NCI-H2196 treated with DMSO at 0.1 percent for 48 hours (cell line): Measurements from ENCODE around the gene SLCO3A1.

Experiments
- DNase-seq: peaks from one replicate; lab custom pipeline; 2025; ENCODE audit not compliant: unreplicated experiment; lab: John Stamatoyannopoulos, UW

The SLCO3A1 gene

DNA sequence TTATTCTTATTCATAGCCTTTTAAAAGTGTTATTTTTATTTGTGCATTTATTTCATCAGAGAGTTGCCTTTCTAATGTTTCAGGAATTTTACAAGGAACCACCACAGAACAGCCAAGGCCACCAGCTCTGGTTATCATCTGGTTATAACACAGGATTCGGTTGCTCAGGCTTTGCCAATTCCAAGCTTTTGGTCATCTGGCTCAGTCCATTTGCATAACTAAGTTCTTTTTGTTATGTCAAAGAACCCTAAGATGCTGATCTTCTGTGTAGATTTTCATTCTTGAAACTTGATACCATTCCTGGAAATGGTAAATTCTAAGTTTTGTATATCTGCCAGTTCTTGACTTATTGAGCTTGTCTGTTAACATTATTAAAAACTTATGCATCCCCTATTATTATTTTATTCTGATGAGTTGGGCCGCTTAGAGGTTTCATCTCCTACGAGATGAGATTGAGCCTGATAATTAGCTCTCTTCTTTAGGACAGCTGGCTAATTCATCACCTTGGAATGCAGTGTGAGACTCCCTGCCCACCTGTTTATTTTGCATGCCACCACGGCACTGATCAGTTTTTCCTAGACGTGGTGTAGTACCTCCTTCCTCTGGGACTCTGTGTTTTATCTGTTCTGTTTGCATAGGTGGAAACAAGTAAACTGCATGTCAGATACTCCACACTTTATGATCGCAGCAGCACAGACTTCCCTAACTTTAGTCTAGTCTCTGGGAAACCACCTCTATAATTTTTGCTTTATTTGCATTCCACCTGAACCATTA, 264.8 kb downstream of the SLCO3A1 start:
- DNase-seq: no peak

GRCh38 chr15:92118936-92119325, 265.4 kb downstream of the SLCO3A1 start:
- DNase-seq: no peak

- DNase-seq: no peak
Observed at GRCh38 chr15:92120094-92120795, 266.7 kb downstream of the SLCO3A1 start.

DNA sequence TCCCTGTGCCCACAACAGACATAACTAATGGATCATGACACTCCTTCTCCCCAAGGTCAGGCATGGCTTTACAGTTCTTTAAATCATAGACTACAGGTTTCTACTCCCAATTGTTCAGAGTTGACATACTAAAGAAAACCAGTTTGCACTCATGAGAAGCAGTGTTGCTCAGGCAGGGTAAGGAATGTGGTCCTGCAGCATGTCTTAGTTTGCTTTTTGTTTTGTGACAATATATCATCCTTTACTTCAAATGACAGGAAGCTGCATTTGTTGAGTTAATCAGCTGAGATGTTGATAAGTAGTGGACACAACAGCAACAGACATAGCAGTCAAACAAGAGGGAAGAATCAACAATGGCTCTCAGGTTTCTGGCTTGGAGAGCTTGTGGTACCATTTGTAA, 267.5 kb downstream of the SLCO3A1 start:
- no peak for DNase-seq

GRCh38 chr15:92122259-92122658, 268.8 kb downstream of the SLCO3A1 start:
- no peak for DNase-seq

GRCh38 chr15:92123962-92124656, 270.6 kb downstream of the SLCO3A1 start:
- DNase-seq: no peak

DNA sequence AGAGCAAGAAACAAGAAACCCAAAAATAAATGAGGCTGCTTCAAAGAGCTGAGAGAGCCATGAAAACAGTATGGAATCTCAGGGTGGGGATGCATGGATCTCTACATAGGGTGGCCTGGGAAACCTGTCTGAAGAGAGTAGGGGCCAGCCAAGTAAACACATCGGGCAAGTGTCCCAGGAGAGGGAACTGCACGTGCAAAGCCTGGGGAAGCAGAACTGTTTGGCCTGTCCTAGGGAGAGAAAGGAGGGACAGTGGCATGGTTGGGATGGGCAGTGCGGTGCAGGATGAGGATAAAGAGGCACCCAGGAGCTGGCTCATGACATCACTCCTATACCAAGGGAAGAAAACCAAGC, 271.1 kb downstream of the SLCO3A1 start:
- DNase-seq: no peak

DNA sequence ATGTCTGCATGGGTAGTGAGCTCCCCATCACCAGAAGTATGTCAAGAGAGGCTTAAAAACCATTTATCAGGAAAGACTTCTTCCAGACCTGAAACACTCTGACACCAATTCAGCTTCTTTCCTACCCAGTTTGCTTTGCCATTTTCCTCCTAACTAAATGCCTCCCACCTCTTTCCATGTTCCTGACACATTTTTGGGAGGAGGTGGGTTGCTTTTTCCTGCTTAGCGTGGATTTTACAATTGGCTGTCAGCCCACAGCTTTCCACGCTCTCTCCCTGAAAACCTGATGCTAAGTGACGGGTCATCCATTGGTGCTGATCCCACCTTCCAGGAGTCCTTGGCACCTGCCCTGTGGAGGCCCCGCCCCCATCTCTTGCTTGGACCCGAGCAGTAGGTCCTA, 275.3 kb downstream of the SLCO3A1 start:
- DNase-seq: no peak

GRCh38 chr15:92130244-92130643, 276.7 kb downstream of the SLCO3A1 start:
- no peak for DNase-seq

DNA sequence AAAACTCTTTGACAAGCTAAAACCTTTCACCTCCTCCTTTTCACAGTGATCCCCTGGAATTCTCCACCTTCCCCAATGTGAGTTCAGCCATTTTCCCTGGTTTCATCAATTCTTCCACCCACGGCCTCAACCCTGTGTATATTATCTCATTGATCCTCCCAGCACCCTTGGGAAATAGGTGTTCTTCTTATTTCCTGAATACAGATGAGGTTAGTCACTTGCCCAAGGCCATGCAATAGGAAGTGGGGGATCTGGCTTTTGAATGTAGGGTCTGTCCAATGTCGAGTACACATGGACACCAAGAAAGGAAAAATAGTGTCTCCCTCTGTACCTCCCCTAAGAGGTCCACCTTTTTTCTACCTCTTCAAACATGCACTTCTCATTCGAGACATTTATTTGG, 277.4 kb downstream of the SLCO3A1 start:
- DNase-seq: no peak

- no peak for DNase-seq
Observed at GRCh38 chr15:92132982-92133755, 279.7 kb downstream of the SLCO3A1 start.

GRCh38 chr15:92140796-92141195, 287.3 kb downstream of the SLCO3A1 start:
- DNase-seq: no peak

DNA sequence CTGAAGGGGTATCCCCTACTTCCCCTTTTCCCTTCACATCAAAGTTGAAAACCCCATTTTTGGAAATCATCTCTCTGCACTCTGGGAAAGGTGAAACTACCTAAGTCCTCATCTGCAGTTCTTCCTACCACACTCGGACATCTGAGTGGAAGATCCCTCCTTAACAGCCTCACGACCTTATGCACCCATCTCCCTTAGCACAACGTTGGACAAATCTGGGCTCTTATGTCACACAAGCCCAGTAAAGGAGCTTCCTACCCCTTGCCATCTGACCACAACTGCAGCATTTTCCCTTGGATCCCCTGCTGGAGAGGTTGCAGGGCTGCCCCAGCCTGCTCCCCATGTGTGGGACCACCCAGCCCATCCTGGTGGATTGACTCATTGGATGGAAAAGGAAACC, 288.1 kb downstream of the SLCO3A1 start:
- DNase-seq: no peak

DNA sequence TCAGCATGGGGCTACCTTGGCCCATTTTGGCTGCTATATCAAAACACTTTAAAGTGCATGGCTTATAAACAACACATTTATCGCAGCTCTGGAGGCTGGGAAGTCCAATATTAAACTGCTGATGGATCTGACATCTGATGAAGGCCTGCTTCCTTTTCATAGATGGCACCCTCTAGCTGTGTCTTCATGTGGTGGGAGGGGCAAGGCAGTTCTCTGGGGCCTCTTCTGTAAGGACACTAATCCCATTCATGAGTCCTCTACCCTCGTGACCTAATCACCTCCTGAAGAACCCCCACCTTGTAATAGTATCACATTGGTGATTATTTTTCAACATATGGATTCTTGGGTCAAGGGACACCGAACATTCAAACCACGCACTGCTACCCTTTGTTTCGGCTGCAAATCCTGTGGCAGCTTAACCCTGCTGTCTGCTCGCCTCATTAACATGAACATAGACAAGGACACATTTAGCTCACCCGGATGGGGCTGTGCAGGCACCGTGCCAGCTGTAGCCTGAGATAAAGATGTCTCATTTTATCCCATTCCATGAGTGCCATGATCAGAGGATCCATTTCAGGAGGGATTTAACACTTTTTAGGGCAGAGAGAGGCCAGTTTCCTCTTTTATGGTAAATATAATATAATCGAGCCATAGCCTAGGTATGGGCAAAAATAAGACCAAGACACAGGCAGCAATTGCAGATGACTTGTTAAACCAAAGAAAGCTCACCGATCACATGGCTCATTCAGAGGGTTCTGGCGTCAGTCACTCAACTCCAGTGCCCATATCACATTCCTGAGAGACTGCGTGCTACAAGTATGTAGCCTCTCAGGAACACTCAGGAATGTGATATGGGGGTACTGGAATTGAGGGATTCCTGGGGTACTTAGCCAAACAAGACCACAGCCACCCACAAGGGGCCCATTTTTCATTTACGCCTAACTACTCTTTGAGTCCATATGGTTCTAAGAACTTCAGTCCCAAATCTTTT, 289.0 kb downstream of the SLCO3A1 start:
- DNase-seq: no peak

DNA sequence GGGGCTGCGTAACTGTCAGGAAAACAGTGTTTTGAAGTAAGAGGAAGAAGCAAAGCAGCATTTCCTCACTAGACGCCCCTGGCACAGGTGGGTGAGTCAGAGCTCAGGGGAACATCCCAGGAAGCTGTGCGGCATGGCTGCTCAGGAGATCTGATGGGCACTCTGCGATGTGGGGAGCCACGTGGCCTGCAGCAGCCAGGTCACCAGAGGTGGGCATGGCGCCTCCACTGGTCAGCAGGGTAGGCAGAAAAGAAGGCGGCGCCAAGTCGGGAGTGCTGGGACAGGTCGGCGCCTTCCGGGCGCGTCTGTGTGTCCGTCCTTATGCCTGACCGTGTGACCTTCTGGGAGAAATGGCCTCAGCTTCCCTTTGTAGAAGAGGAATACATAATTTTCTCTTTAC, 290.3 kb downstream of the SLCO3A1 start:
- DNase-seq: no peak

DNA sequence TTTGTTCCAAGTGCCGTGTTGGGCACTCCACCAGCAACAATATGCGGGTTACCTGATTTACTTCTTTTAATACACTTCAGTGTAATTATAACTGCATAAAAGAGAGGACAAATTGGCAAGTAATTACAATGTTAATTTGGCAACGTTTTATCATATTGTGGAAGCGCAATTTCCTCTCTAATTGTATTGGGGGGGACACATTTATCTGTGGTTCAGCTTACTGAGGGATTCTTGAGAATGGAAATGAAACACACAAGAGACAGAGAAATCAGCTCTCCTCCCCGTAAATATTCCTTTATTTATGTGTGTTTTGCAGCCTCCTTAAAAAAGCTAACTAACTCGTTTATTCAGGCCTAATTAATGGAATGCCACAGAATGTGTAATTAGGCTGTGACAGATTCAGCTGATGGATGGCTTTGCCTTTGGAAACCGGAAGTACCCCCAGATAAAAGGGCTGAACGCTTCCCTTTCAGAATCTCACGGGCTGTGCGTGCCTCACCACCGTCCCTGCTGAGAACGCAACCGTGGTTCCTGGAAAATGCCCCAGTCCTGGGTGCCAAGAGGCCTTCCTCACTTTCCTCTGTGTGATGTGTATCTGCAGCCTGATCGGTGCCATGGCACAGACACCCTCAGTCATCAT, 293.1 kb downstream of the SLCO3A1 start:
- no peak for DNase-seq

DNA sequence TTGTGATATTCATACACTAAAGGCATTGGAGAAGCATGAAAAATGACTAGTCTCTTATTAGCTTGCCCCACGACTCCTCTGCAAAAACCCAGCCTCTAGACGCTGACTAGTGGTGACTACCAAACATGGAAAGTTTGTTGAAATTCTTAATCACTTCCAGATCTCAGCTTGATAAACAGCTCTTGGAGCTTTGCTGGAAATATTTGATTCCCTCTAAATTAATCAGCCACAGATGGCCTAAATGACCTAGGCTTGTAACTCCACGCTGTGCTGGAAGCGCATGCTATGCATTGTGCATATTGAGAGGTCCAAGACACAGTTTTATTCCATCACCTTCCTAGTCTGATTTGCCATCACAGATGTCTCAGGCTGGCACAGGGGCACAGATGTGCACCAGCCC, 295.5 kb downstream of the SLCO3A1 start:
- DNase-seq: no peak

GRCh38 chr15:92149465-92149864, 296.0 kb downstream of the SLCO3A1 start:
- no peak for DNase-seq

DNA sequence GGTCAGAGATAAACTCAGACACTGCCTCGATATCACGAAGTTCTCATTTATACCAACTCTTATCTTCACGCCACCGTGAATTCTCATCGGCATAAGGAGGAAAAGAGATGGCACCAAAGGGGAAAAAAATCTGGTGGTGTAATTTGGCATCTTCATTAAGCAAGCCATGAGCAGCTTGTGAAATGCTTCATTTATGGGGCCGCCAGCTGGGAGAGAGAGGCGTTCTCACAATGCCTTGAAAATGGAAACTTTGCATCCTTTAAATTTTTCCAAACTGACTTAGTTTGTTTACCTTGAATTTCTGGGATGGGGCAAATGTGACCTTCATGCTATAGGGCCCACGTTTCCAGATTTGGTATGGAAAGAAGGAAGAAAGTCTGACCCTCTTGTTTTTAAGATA, 297.7 kb downstream of the SLCO3A1 start:
- DNase-seq: no peak

DNA sequence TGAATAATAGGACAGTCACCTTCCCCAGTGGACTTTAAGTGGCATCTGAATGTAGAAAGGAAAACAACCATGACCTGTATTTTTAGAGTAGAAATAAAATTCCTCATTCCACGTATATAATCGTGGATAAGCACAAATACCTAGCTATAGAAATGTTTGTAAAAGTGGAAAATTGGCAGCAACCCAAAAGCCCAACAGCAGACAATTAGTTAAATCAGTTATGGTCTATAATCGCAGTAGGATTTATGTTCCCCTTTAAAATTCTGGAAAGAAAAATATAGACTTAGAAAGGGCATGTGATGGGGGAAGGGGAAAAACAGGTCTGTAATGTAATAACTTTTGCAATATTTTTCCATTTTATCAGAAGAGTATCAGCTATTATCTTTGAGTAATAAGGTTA, 298.2 kb downstream of the SLCO3A1 start:
- no peak for DNase-seq
